OCI-LY7 (cell line): ENCODE results near the gene SPCS1. TPM values are rescaled to one million over a fixed set of nuclear protein-coding genes. Genes with fewer than 3 reads are reported as not detected.
A peak's percentile ranks its signal among the peaks of the same experiment; 100 is the strongest.

Experiments
- BruUV-seq: library from RNA; stranded (reverse); fragments of 400-500 nt; replicated peaks from 2 replicates; lab custom pipeline; 2021; lab: Mats Ljungman, UMichigan
- CTCF ChIA-PET: fragments of 300-600 bp; sonication (Branson Sonifier 250); formaldehyde crosslinking; loops from one replicate; lab custom pipeline; 2022; ENCODE audit warnings: antibody characterized with exemption; ENCODE audit not compliant: unreplicated experiment; lab: Charles Lee
- POLR2A ChIA-PET: fragments of 300-600 bp; sonication (Branson Sonifier 250); formaldehyde crosslinking; loops from one replicate; lab custom pipeline; 2022; ENCODE audit warnings: antibody characterized with exemption; lab: Charles Lee
- DNase-seq: peaks from one replicate; pipeline ENCODE4 v3.0.0-alpha.2; 2015; ENCODE audit warnings: low spot score
- H2AFZ ChIP-seq: fragments of 200-600 bp; sonication (generic), shearing (Covaris generic); 2 replicates; pipeline ENCODE4 v1.6.1; 2014; ENCODE audit warnings: mild to moderate bottlenecking, antibody characterized with exemption, low read length, moderate library complexity
- H3K27ac ChIP-seq: fragments of 200-600 bp; sonication (generic); 2 replicates; pipeline ENCODE4 v1.5.1; 2014; ENCODE audit warnings: mixed run types, low read depth, mild to moderate bottlenecking, moderate library complexity, low read length, inconsistent platforms; ENCODE audit not compliant: poor library complexity, severe bottlenecking
- H3K36me3 ChIP-seq: fragments of 200-600 bp; sonication (generic); 2 replicates; pipeline ENCODE4 v1.6.1; 2014; ENCODE audit warnings: mild to moderate bottlenecking, antibody characterized with exemption, low read length, moderate library complexity, mixed read lengths; ENCODE audit not compliant: insufficient read depth
- H3K4me1 ChIP-seq: fragments of 200-600 bp; sonication (generic); 2 replicates; pipeline ENCODE4 v1.5.1; 2014; ENCODE audit warnings: mild to moderate bottlenecking, low read length; ENCODE audit not compliant: insufficient read depth, poor library complexity, severe bottlenecking
- H3K4me2 ChIP-seq: fragments of 200-600 bp; sonication (generic); 2 replicates; pipeline ENCODE4 v1.6.1; 2014; ENCODE audit warnings: mild to moderate bottlenecking, low read length
- H3K4me3 ChIP-seq: fragments of 200-600 bp; sonication (generic); 2 replicates; pipeline ENCODE4 v1.5.1; 2014; ENCODE audit warnings: mild to moderate bottlenecking, low read depth, low read length; ENCODE audit not compliant: poor library complexity, severe bottlenecking
- H3K79me2 ChIP-seq: fragments of 200-600 bp; sonication (generic); 2 replicates; pipeline ENCODE4 v1.6.1; 2016; ENCODE audit warnings: low read depth, mild to moderate bottlenecking, low read length, moderate library complexity, mixed read lengths; ENCODE audit not compliant: insufficient read depth
- H3K9me2 ChIP-seq: fragments of 200-600 bp; sonication (generic); 2 replicates; pipeline ENCODE4 v1.6.1; 2016; ENCODE audit warnings: mild to moderate bottlenecking, low read length, mixed read lengths; ENCODE audit not compliant: insufficient read depth
- H3K9me3 ChIP-seq: fragments of 200-600 bp; sonication (generic); 2 replicates; pipeline ENCODE4 v1.6.1; 2014; ENCODE audit warnings: mild to moderate bottlenecking, mixed run types, low read length, mixed read lengths
- H4K20me1 ChIP-seq: fragments of 200-600 bp; sonication (generic); 2 replicates; pipeline ENCODE4 v1.6.1; 2014; ENCODE audit warnings: mild to moderate bottlenecking, antibody characterized with exemption, low read length, moderate library complexity, mixed read lengths; ENCODE audit not compliant: insufficient read depth
- CTCF ChIP-seq: fragments of 200-600 bp; sonication (generic); conservative IDR thresholded peaks from 2 replicates; pipeline ENCODE4 v1.5.1; 2014; ENCODE audit warnings: mild to moderate bottlenecking, antibody characterized with exemption, low read length, moderate library complexity, mixed read lengths
- EZH2phosphoT487 ChIP-seq: fragments of 200-600 bp; sonication (generic); IDR thresholded peaks from 2 replicates; pipeline ENCODE4 v1.6.1; 2018; ENCODE audit warnings: low read depth, borderline replicate concordance, mild to moderate bottlenecking, mixed run types, antibody characterized with exemption, low read length, moderate library complexity, mixed read lengths
- intact Hi-C: fragments of 100-400 bp; cut with micrococcal nuclease; formaldehyde crosslinking; loops from one replicate; pipeline ENCODE4 v1.10.0; 2022; ENCODE audit not compliant: unreplicated experiment
- total RNA-seq, 2 experiments: library from RNA; depleted of rRNA in 1 of 2; stranded (reverse); fragments of >200 nt in 1 of 2; shearing (Covaris generic) in 1 of 2; gene quantifications; 2 replicates each; pipeline ENCODE4 v1.2.3, GENCODE V29; 2014 to 2022

Gene SPCS1
- total RNA-seq, 2 experiments from 2014 or later: 58.1 to 81.6 TPM

GRCh38 chr3:52689151-52689550, 16.8 kb upstream of the SPCS1 start:
- ChIA-PET POLR2A (interaction anchor here (0.5 to 5.3 kb wide), 4 partner anchors 10 to 82 kb away, joined by 3 to 44 read pairs (median 4); partner anchors contain the start of genes GLT8D1 and SPCS1), CTCF (interaction anchor here (0.6 kb wide), 1 partner anchor 65 kb away, joined by 3 read pairs; no protein-coding TSS in a partner anchor)
- Histone ChIP-seq H4K20me1 (peaks cover 27% of the 10 kb centered on the region), H3K9me2 (no peaks in the 10 kb centered on the region), H3K4me1 (peaks cover 29% of the 10 kb centered on the region), H3K27ac (no peak overlapping the region), H3K36me3 (peaks cover 81% of the 10 kb centered on the region), H3K79me2 (peaks cover 73% of the 10 kb centered on the region), H2AFZ (no peak overlapping the region), H3K4me2 (peak overlapping the region; percentile 90; the same call in 1 of the 2 replicates), H3K9me3 (no peaks in the 10 kb centered on the region), H3K4me3 (no peak overlapping the region)
- intact Hi-C loops: loop anchor here (5.0 kb wide), 2 partner anchors 232 to 358 kb away; partner anchors contain the start of genes NISCH and SFMBT1
- BruUV-seq: no TSS peak
- TF ChIP-seq EZH2phosphoT487 (no peak), CTCF (no peak)
- DNase-seq: no peak

- intact Hi-C loops: no loop called here
- Histone ChIP-seq H3K27ac (no peak overlapping the region), H2AFZ (no peak overlapping the region), H3K9me3 (no peaks in the 10 kb centered on the region), H3K79me2 (peaks cover 61% of the 10 kb centered on the region), H3K4me2 (no peak overlapping the region), H3K4me1 (peaks cover 22% of the 10 kb centered on the region), H3K36me3 (peaks cover 95% of the 10 kb centered on the region), H4K20me1 (peaks cover 32% of the 10 kb centered on the region), H3K9me2 (no peaks in the 10 kb centered on the region), H3K4me3 (no peak overlapping the region)
- CTCF ChIA-PET: no interaction called here
- no peak for TF ChIP-seq CTCF
- no peak for TF ChIP-seq EZH2phosphoT487
- no peak for DNase-seq
- no TSS peak for BruUV-seq
- POLR2A ChIA-PET: interaction anchor here (0.6 to 5.3 kb wide), 2 partner anchors 14 to 874 kb away, joined by 5 to 44 read pairs; partner anchors contain the start of genes GLT8D1 and SPCS1
These were observed 15.3 kb upstream of the SPCS1 start for GRCh38 chr3:52690560-52690959.

- H3K4me1 ChIP-seq: peaks cover 22% of the 10 kb centered on the region
- DNase-seq: no peak
- peaks cover 99% of the 10 kb centered on the region for H3K36me3 ChIP-seq
- no peaks in the 10 kb centered on the region for H3K9me3 ChIP-seq
- BruUV-seq: no TSS peak
- H3K27ac ChIP-seq: no peak overlapping the region
- TF ChIP-seq CTCF (no peak), EZH2phosphoT487 (no peak)
- H4K20me1 ChIP-seq: peaks cover 33% of the 10 kb centered on the region
- POLR2A ChIA-PET: interaction anchor here (0.6 to 5.3 kb wide), 2 partner anchors 11 to 336 kb away, joined by 7 to 44 read pairs; partner anchors contain the start of genes GLT8D1 and SPCS1
- H3K79me2 ChIP-seq: peaks cover 39% of the 10 kb centered on the region
- CTCF ChIA-PET: interaction anchor here (0.6 kb wide), 1 partner anchor 725 kb away, joined by 8 read pairs; no protein-coding TSS in a partner anchor
- H3K4me3 ChIP-seq: no peak overlapping the region
- H3K9me2 ChIP-seq: no peaks in the 10 kb centered on the region
- H3K4me2 ChIP-seq: no peak overlapping the region
- H2AFZ ChIP-seq: no peak overlapping the region
- intact Hi-C loops: no loop called here
These were observed 12.8 kb upstream of the SPCS1 start for GRCh38 chr3:52693071-52693470.
